GM18868 (cell line): ENCODE measurements around the gene GDI2.

ENCODE experiments used
- ATAC-seq: cut with Tn5 transposase; IDR thresholded peaks from one replicate; pipeline ENCODE4 v1.9.1; 2021; ENCODE audit warnings: mild to moderate bottlenecking, moderate library complexity; ENCODE audit not compliant: unreplicated experiment

The GDI2 gene

DNA sequence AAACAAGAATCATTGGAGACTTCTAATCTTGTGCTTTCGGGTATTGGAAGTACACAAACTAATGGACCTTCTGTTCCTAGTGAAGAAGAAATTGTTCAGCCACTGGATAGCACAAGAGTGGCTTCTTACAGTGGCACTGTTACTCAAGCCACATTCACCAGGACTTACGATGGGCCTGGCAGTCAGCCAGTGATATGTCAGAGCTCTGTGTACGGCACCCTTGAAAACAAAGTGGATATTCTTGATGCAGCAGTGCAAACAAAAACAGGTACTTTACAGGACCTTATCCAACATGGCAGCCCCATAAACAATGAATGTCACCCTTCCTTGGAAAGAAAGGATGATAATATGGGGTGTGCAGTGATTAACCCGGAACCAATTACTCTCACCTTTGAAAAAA is 67.0 kb downstream of the GDI2 start:
- no peak for ATAC-seq

GRCh38 chr10:5744849-5745248 is 68.4 kb downstream of the GDI2 start:
- no peak for ATAC-seq

DNA sequence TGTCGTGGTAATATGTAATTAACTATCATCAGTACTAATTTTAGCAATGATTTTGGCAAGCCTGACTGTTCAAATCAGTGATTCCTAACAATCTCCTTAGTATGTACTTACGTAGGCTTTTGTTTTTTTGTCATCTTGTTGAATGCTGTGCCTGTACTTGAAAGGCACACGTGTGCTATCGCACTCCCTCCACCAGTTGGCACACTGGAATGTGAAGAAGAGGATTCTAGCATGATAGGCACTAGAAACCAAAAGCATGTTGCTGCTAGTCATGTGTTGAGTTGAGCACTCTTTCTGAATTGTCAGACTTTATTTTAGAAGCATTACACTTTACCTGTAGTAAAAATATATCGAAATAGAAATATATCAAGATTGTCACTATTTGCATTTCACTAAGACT is 69.5 kb downstream of the GDI2 start:
- no peak for ATAC-seq

DNA sequence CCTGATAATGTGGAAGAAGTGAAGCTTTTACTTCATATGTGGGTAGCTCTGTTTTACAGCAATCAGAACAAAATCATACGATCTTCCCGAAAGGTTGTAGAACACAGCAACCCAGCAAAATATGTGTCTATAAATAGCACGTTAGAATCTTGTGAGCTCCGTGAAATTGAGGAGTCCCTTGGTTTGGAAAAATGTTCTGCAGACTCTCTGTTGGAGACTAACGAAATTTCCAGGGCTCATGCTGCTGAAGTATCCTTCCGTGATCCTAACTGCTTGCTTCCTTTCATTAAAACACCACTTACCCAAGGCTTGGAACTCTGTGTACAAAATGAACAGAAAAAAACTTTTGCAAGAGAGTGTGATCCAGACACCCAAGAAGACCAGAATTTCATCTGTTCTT is 71.1 kb downstream of the GDI2 start:
- no peak for ATAC-seq

- no peak for ATAC-seq
Measured at GRCh38 chr10:5741276-5741675, 72.0 kb downstream of the GDI2 start.

DNA sequence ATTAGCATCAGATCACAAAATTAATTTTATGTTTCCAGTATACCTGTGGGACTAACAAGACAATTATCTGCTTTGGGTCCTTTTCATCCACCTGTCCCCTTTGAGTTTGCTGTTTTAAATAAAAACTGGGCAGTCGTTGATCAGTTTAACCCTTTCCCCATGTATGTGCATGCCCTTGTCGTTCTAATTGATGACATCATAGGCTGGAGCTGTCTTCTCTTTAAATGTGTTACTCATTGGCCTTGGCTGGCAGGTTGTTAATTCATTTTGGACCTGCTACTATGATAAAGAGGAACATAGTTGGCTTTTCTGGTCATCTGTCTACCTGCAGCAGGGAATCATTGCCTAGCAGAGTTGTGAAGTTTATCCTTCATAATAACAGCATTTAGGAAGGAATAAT is 74.8 kb downstream of the GDI2 start:
- no peak for ATAC-seq

DNA sequence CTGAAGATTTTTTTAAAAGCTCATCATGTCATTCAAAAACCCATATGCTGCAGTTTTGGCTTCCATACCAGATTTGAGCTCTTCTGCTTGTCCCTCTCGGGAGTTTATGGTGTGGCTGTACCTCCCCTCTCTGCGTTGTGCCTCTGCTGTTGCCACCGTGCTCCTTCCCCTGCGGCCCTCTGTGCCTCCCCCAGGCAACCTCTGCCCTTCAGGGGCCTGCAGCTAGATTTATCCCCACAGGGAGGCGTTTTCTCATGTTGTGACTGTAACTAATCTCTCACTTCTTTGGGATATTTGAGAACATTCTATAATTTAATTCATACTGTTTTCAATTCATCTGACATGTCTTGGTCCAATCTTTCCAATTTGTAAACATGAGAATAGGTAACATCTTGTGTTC is 75.9 kb downstream of the GDI2 start:
- ATAC-seq: no peak

DNA sequence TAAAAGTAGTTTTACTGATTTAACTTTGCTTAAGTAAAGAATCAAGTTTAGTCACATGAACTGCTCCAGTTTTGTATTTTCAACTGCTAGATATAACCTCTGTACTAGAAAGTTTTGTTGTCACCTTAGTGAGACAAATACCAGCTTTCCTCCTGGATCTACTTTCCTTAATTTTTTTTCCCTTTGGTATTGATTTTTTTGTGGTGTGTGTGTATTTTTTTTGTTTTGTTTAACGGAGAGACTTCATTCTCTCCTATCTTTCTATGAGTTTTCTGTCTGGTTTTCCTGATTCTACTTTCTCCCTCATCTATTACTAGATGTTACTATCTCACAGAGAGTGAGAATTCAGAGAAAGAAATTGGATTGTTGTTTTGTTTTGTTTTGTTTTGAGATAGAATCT is 76.6 kb downstream of the GDI2 start:
- no peak for ATAC-seq

- ATAC-seq: no peak
Measured at GRCh38 chr10:5735119-5735518, 78.1 kb downstream of the GDI2 start.

DNA sequence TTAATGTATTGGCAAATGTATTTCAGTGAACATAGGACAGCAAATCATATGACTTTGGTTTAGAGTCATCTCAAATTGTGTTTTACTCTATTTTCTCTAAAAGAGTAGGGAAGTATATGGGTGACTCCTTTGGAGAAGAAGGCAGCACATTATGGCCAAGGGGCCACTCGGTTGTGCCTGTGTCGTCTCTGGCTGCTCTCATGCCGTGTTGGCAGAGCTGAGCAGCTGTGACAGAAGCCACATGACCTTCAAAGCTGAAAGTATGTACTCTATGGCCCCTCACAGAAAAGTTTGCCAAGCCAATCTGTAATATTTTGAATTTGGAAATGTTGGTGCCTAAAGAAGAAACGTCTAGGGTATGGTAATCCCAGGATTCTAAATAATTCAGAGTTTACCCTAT is 81.1 kb downstream of the GDI2 start:
- ATAC-seq: no peak

- ATAC-seq: no peak
Measured at GRCh38 chr10:5731559-5731958, 81.7 kb downstream of the GDI2 start.

DNA sequence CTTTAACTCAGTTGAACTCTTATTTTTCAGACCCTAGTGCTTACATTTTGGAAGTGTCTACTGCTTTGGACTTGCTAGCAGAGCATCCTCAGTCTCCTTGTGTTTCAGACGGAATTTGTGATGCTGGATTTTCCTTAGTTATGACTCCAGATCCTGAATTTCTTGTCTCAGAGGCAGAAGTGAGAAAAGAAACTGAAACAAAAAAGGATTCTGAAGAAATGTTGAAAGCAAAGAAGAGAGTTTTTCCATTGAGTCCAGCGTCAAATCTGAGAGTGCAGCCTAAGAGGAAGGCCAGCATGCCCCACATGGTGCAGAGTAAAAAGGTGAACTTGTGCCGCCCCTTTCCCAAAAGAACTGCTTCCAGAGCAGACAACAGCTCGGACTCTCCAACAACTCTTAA is 82.5 kb downstream of the GDI2 start:
- ATAC-seq: no peak

DNA sequence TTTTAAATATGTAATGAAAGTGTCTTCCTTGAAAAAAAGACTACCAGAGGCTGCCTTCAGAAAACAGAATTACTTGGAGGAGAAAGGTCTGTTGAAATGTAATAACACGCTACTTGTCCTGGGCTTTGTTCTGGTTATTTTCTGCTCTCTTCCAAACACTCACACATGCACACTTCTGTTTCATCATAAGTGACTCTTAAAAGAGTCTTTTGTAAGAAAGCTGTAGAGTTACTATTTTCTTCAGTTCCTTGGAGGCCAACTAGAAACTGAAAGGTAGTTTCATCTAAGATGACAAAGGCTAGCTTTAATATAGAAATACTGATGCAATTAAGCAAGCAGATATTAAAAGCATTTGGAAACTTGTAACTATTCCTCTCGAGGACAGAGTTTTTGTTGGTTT is 89.5 kb downstream of the GDI2 start:
- no peak for ATAC-seq

GRCh38 chr10:5720182-5720581 is 93.1 kb downstream of the GDI2 start:
- no peak for ATAC-seq

- ATAC-seq: no peak
Measured at GRCh38 chr10:5719546-5719945, 93.7 kb downstream of the GDI2 start.
